K562 (cell line): ENCODE data around the gene FAM83E. TPM values are rescaled to one million over a fixed set of nuclear protein-coding genes. Genes with fewer than 3 reads are reported as not detected.

Experiments used
- CREBBP ChIP-seq: IDR thresholded peaks from one replicate; pipeline ENCODE4 v1.6.1; 2012; ENCODE audit warnings: low read depth, mild to moderate bottlenecking, control low read depth, inconsistent platforms, low read length
- CTBP1 ChIP-seq: fragments of 450-650 bp; IDR thresholded peaks from 2 replicates; pipeline ENCODE4 v1.6.1; 2016; ENCODE audit warnings: borderline replicate concordance
- FOXJ2 ChIP-seq: fragments of 200-800 bp; sonication (Bioruptor generic); IDR thresholded peaks from 2 replicates; pipeline ENCODE4 v1.6.1; 2016; ENCODE audit warnings: missing genetic modification characterization, missing compliant biosample characterization
- HCFC1 ChIP-seq: IDR thresholded peaks from 2 replicates; pipeline ENCODE4 v1.6.1; 2012; ENCODE audit warnings: low read depth, low read length, improper control_type of control experiment
- MED1 ChIP-seq: sonication (generic); formaldehyde crosslinking; IDR thresholded peaks from 2 replicates; pipeline ENCODE4 v1.8.1; 2023; ENCODE audit warnings: missing genetic modification reagents, borderline replicate concordance
- PHTF2 ChIP-seq: fragments of 250-450 bp; sonication (Bioruptor Pico); IDR thresholded peaks from 2 replicates; pipeline ENCODE4 v1.5.0; 2021; ENCODE audit warnings: mild to moderate bottlenecking
- RBM34 ChIP-seq: fragments of 200-400 bp; formaldehyde crosslinking; IDR thresholded peaks from 2 replicates; pipeline ENCODE4 v1.6.1; 2018; ENCODE audit warnings: low read length, borderline replicate concordance; ENCODE audit not compliant: insufficient read depth
- SAFB2 ChIP-seq: fragments of 200-400 bp; formaldehyde crosslinking; IDR thresholded peaks from 2 replicates; pipeline ENCODE4 v1.6.1; 2018; ENCODE audit warnings: borderline replicate concordance, low read length, low read depth, moderate library complexity; ENCODE audit not compliant: severe bottlenecking
- SMC3 ChIP-seq: conservative IDR thresholded peaks from 2 replicates; pipeline ENCODE4 v1.6.1; 2011; ENCODE audit warnings: low read depth, low read length, improper control_type of control experiment; ENCODE audit not compliant: insufficient read depth
- ZNF431 ChIP-seq: sonication (generic); formaldehyde crosslinking; IDR thresholded peaks from 2 replicates; pipeline ENCODE4 v1.8.0; 2022; ENCODE audit warnings: mild to moderate bottlenecking, missing genetic modification reagents
- polyA plus RNA-seq, 8 experiments: library from polyadenylated mRNA; depleted of rRNA in 4 of 8; stranded (reverse) in 5 of 8; unstranded in 3 of 8; fragments of >200 nt; fragmentation: Nextera tagmentation in 2 of 8; fragmentation: Illumina TruSeq in 1 of 8; extraction: Ambion mirVana in 2 of 8; extraction: Trizol in 1 of 8; gene quantifications; 2 replicates each; pipeline versions ENCODE4 v1.2.1 to v1.2.3, GENCODE V29; 2011 to 2014; ENCODE audit warnings: inconsistent platforms in 1 of 8, missing spikeins in 1 of 8
- total RNA-seq, 7 experiments: library from RNA; depleted of rRNA in 6 of 7; stranded (reverse); fragments of >200 nt in 6 of 7; fragmentation: Illumina TruSeq in 2 of 7; extraction: Trizol in 2 of 7; gene quantifications; 2 replicates each; pipeline versions ENCODE4 v1.2.1 to v1.2.3, GENCODE V29; 2011 to 2021; ENCODE audit warnings: low replicate concordance in 1 of 7
- TF ChIP-seq, protein P1 (sequence below): sonication (generic); formaldehyde crosslinking; IDR thresholded peaks from 2 replicates; pipeline ENCODE4 v1.4.0; 2020; ENCODE audit warnings: mild to moderate bottlenecking, missing genetic modification reagents
- TF ChIP-seq, protein P2 (sequence below): fragments of 250-450 bp; sonication (Bioruptor Pico); IDR thresholded peaks from 2 replicates; pipeline ENCODE4 v1.5.1; 2021; ENCODE audit warnings: mild to moderate bottlenecking
- TF ChIP-seq, protein P3 (sequence below): fragments of 450-650 bp; conservative IDR thresholded peaks from 2 replicates; pipeline ENCODE4 v1.6.1; 2016; ENCODE audit warnings: missing genetic modification characterization, low read depth, mild to moderate bottlenecking, missing compliant biosample characterization, moderate library complexity
- TF ChIP-seq, protein P4 (sequence below): fragments of 450-650 bp; IDR thresholded peaks from 2 replicates; pipeline ENCODE4 v1.7.0; 2016; ENCODE audit warnings: borderline replicate concordance
- TF ChIP-seq, protein P5 (sequence below): sonication (generic); formaldehyde crosslinking; IDR thresholded peaks from 2 replicates; pipeline ENCODE4 v1.8.0; 2022; ENCODE audit warnings: mild to moderate bottlenecking, low read depth, missing genetic modification reagents
- TF ChIP-seq, protein P6 (sequence below): fragments of 450-650 bp; IDR thresholded peaks from 2 replicates; pipeline ENCODE4 v1.6.1; 2016; ENCODE audit warnings: borderline replicate concordance

The FAM83E gene
- total and polyA plus RNA-seq, 9 of the 15 experiments (the other 6 are each of a cell fraction or from before 2014, with no cell fraction given) = 0.15 to 0.87 (median 0.29) TPM; not detected in 4

DNA sequence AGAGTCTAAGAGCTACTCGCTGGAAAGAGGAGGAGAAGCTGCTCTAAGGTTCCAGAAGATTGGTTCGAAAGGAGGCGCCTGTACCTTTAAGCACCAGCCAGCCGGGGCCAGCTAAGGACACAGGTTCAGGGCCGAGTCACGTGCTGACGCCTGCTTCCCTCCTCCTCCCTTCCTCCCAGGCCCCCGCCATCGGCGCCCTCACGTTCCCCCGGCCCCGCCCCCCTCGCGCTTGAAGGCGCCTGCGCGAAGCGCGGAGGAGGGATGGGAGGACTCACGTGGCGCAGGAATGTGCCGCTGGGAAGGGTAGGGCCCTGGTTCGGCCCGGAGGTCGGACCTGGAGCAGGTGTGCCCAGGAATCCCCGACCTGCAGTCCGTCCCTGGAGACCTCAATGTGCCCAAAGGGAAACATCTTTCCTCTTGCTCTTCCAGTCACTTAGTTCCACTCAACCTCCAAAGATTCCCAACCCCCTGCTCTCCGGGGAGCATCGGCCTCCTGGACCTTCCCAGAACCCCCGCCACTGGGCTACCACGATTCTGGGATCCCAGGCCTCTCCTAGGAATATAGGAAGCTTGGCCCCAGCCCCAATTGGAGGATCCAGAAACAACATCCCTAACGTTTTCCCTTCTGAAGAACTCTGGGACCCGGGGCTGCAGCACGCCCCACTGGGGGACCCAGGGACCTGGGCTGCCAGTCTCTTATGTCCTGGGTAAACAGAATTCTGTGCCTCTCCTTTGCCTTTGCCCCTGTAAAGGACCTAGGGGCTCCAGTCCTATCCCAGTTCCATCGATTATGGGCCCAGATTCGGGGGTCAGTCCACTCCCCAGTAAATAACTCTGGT, 19.8 kb upstream of the FAM83E start (continued):
- TF ChIP-seq SAFB2 (no peak), FOXJ2 (peak; percentile 5; the same call in 1 of the 2 replicates), ZNF431 (CRISPR knock-in tag) (no peak), CTBP1 (peak; percentile 2; the same call in 1 of the 2 replicates), SMC3 (no peak), HCFC1 (peak; percentile 23; the same call in 1 of the 2 replicates), MED1 (CRISPR knock-in tag) (no peak), CREBBP (no peak), PHTF2 (CRISPR knock-in tag) (no peak), RBM34 (no peak)
- TF ChIP-seq, protein P1, sequence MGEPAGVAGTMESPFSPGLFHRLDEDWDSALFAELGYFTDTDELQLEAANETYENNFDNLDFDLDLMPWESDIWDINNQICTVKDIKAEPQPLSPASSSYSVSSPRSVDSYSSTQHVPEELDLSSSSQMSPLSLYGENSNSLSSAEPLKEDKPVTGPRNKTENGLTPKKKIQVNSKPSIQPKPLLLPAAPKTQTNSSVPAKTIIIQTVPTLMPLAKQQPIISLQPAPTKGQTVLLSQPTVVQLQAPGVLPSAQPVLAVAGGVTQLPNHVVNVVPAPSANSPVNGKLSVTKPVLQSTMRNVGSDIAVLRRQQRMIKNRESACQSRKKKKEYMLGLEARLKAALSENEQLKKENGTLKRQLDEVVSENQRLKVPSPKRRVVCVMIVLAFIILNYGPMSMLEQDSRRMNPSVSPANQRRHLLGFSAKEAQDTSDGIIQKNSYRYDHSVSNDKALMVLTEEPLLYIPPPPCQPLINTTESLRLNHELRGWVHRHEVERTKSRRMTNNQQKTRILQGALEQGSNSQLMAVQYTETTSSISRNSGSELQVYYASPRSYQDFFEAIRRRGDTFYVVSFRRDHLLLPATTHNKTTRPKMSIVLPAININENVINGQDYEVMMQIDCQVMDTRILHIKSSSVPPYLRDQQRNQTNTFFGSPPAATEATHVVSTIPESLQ = no peak
- TF ChIP-seq, protein P2, sequence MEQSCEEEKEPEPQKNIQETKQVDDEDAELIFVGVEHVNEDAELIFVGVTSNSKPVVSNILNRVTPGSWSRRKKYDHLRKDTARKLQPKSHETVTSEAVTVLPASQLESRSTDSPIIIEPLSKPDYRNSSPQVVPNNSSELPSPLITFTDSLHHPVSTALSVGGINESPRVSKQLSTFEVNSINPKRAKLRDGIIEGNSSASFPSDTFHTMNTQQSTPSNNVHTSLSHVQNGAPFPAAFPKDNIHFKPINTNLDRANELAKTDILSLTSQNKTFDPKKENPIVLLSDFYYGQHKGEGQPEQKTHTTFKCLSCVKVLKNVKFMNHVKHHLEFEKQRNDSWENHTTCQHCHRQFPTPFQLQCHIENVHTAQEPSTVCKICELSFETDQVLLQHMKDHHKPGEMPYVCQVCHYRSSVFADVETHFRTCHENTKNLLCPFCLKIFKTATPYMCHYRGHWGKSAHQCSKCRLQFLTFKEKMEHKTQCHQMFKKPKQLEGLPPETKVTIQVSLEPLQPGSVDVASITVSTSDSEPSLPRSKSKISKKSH (CRISPR knock-in tag) = no peak
- TF ChIP-seq, protein P3, sequence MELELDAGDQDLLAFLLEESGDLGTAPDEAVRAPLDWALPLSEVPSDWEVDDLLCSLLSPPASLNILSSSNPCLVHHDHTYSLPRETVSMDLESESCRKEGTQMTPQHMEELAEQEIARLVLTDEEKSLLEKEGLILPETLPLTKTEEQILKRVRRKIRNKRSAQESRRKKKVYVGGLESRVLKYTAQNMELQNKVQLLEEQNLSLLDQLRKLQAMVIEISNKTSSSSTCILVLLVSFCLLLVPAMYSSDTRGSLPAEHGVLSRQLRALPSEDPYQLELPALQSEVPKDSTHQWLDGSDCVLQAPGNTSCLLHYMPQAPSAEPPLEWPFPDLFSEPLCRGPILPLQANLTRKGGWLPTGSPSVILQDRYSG (tag) = no peak
- TF ChIP-seq, protein P4, sequence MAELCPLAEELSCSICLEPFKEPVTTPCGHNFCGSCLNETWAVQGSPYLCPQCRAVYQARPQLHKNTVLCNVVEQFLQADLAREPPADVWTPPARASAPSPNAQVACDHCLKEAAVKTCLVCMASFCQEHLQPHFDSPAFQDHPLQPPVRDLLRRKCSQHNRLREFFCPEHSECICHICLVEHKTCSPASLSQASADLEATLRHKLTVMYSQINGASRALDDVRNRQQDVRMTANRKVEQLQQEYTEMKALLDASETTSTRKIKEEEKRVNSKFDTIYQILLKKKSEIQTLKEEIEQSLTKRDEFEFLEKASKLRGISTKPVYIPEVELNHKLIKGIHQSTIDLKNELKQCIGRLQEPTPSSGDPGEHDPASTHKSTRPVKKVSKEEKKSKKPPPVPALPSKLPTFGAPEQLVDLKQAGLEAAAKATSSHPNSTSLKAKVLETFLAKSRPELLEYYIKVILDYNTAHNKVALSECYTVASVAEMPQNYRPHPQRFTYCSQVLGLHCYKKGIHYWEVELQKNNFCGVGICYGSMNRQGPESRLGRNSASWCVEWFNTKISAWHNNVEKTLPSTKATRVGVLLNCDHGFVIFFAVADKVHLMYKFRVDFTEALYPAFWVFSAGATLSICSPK = no peak
- TF ChIP-seq, protein P5, sequence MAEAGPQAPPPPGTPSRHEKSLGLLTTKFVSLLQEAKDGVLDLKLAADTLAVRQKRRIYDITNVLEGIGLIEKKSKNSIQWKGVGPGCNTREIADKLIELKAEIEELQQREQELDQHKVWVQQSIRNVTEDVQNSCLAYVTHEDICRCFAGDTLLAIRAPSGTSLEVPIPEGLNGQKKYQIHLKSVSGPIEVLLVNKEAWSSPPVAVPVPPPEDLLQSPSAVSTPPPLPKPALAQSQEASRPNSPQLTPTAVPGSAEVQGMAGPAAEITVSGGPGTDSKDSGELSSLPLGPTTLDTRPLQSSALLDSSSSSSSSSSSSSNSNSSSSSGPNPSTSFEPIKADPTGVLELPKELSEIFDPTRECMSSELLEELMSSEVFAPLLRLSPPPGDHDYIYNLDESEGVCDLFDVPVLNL (CRISPR knock-in tag) = no peak
- TF ChIP-seq, protein P6, sequence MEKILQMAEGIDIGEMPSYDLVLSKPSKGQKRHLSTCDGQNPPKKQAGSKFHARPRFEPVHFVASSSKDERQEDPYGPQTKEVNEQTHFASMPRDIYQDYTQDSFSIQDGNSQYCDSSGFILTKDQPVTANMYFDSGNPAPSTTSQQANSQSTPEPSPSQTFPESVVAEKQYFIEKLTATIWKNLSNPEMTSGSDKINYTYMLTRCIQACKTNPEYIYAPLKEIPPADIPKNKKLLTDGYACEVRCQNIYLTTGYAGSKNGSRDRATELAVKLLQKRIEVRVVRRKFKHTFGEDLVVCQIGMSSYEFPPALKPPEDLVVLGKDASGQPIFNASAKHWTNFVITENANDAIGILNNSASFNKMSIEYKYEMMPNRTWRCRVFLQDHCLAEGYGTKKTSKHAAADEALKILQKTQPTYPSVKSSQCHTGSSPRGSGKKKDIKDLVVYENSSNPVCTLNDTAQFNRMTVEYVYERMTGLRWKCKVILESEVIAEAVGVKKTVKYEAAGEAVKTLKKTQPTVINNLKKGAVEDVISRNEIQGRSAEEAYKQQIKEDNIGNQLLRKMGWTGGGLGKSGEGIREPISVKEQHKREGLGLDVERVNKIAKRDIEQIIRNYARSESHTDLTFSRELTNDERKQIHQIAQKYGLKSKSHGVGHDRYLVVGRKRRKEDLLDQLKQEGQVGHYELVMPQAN = 0 out of 2 replicates have a peak, but pooled peaks have one; percentile 54
